Sciatic nerve (tissue), 2 donors: Measurements from ENCODE around the gene BEND2. TPM values are rescaled to one million over a fixed set of nuclear protein-coding genes. Genes with fewer than 3 reads are reported as not detected.
"Not testable (repeated sequence)": the region's sequence is repeated elsewhere in the genome, so short reads cannot be mapped to it uniquely, and the experiment has no call there.

Source experiments
- ATAC-seq: fragments of 200-7000 bp; cut with Tn5 transposase; one replicate; pipeline ENCODE4 v1.9.1; 2020; ENCODE audit warnings: mild to moderate bottlenecking, moderate library complexity
- DNase-seq: peaks from one replicate; pipeline ENCODE4 v3.0.0-alpha.2; 2020; ENCODE audit warnings: low spot score
- intact Hi-C: fragments of 100-400 bp; cut with DNase I; formaldehyde crosslinking; loops from one replicate; pipeline ENCODE4 v1.14.2; 2022
- total RNA-seq: library from RNA; stranded (reverse); fragmentation: NEBNext Ultra II Directional; extraction: Animal tissue kit (Norgen Biotek cat#: 25700); gene quantifications from one replicate; pipeline ENCODE4 v1.2.1, GENCODE V29; 2021
- donor health status: DM: no; HTN: no; CAD: no.
- donor health status: DM: no; HTN: no; CAD: no.

BEND2 gene
- total RNA-seq: not detected

- DNase-seq (no peak), ATAC-seq (no peak)
- intact Hi-C loops: no loop called here
Measured at GRCh38 chrX:18220786-18221185, at the start of gene BEND2. BEND2 (minus strand) TSS chrX:18220886; CDS start chrX:18220750, 136 bp downstream.

GRCh38 chrX:18255059-18255458 is 34.4 kb upstream of the BEND2 start:
- no peak for DNase-seq
- no peak for ATAC-seq

GRCh38 chrX:18252644-18253359 is 32.1 kb upstream of the BEND2 start:
- no peak for ATAC-seq
- no peak for DNase-seq
- intact Hi-C loops: no loop called here

More at GRCh38 chrX:18255059-18255458, 34.4 kb upstream of the BEND2 start:
- intact Hi-C loops: no loop called here

GRCh38 chrX:18229646-18230045 is 9.0 kb upstream of the BEND2 start:
- DNase-seq, intact Hi-C loops, ATAC-seq: not testable (repeated sequence)

- ATAC-seq: no peak
- intact Hi-C loops: no loop called here
- DNase-seq: no peak
Measured at GRCh38 chrX:18228069-18228468, 7.4 kb upstream of the BEND2 start.

- intact Hi-C loops: no loop called here
- ATAC-seq (no peak), DNase-seq (no peak)
Measured at GRCh38 chrX:18227458-18227857, 6.8 kb upstream of the BEND2 start.

GRCh38 chrX:18210470-18210869 is 10.2 kb downstream of the BEND2 start:
- ATAC-seq (no peak), DNase-seq (no peak)
- intact Hi-C loops: no loop called here

GRCh38 chrX:18206657-18207056 is 14.0 kb downstream of the BEND2 start:
- intact Hi-C loops: no loop called here
- ATAC-seq: no peak
- no peak for DNase-seq

GRCh38 chrX:18203631-18204030 is 17.1 kb downstream of the BEND2 start:
- intact Hi-C loops: no loop called here
- ATAC-seq: no peak
- DNase-seq: no peak

GRCh38 chrX:18194688-18195087 is 26.0 kb downstream of the BEND2 start:
- DNase-seq (no peak), ATAC-seq (no peak)
- intact Hi-C loops: no loop called here

- ATAC-seq (no peak), DNase-seq (no peak)
- intact Hi-C loops: no loop called here
Measured at GRCh38 chrX:18179446-18179845, 41.2 kb downstream of the BEND2 start.

GRCh38 chrX:18174971-18175370 is 45.7 kb downstream of the BEND2 start:
- no peak for DNase-seq
- ATAC-seq: peak; percentile 15
- intact Hi-C loops: no loop called here

- DNase-seq (no peak), ATAC-seq (peak; percentile 74)
- intact Hi-C loops: no loop called here
Measured at GRCh38 chrX:18174209-18174608, 46.5 kb downstream of the BEND2 start.

- no peak for DNase-seq
- intact Hi-C loops: no loop called here
- ATAC-seq: peak; percentile 36
Measured at GRCh38 chrX:18173494-18174180, 47.0 kb downstream of the BEND2 start.

- ATAC-seq (no peak), DNase-seq (no peak)
- intact Hi-C loops: no loop called here
Measured at GRCh38 chrX:18172970-18173369, 47.7 kb downstream of the BEND2 start.

- intact Hi-C loops: no loop called here
- ATAC-seq (no peak), DNase-seq (no peak)
Measured at GRCh38 chrX:18170910-18171309, 49.8 kb downstream of the BEND2 start.

- ATAC-seq: no peak
- intact Hi-C loops: no loop called here
- no peak for DNase-seq
Measured at GRCh38 chrX:18166068-18166467, 54.6 kb downstream of the BEND2 start.

GRCh38 chrX:18160369-18160768 is 60.3 kb downstream of the BEND2 start:
- intact Hi-C loops: no loop called here
- ATAC-seq (no peak), DNase-seq (no peak)

GRCh38 chrX:18158963-18159362 is 61.7 kb downstream of the BEND2 start:
- DNase-seq: no peak
- intact Hi-C loops: no loop called here
- ATAC-seq: no peak

GRCh38 chrX:18151649-18152048 is 69.0 kb downstream of the BEND2 start:
- DNase-seq: no peak
- intact Hi-C loops: no loop called here
- no peak for ATAC-seq

GRCh38 chrX:18151157-18151556 is 69.5 kb downstream of the BEND2 start:
- ATAC-seq (no peak), DNase-seq (no peak)
- intact Hi-C loops: no loop called here
